Esophagus muscularis mucosa (tissue), 4 donors: ENCODE measurements around the gene ESR2.

Experiments
- CTCF ChIP-seq, 3 experiments: fragments of 200-600 bp in 2 of 3; fragments of 450-650 bp in 1 of 3; sonication (generic) in 2 of 3; IDR thresholded peaks; one replicate each; pipeline ENCODE4 v1.5.1; 2017 to 2019; ENCODE audit warnings: antibody characterized with exemption in 3 of 3, mild to moderate bottlenecking in 2 of 3, moderate library complexity in 1 of 3
- EP300 ChIP-seq: sonication (generic); formaldehyde crosslinking; IDR thresholded peaks from one replicate; pipeline ENCODE4 v1.6.1; 2017; ENCODE audit warnings: antibody characterized with exemption
- POLR2A ChIP-seq: fragments of 450-650 bp; IDR thresholded peaks from one replicate; pipeline ENCODE4 v1.6.1; 2017; ENCODE audit warnings: antibody characterized with exemption, moderate library complexity, mild to moderate bottlenecking, low read depth
- POLR2AphosphoS5 ChIP-seq, 2 donors: sonication (generic); formaldehyde crosslinking; IDR thresholded peaks; one replicate each; pipeline ENCODE4 v1.6.1; 2017; ENCODE audit warnings: antibody characterized with exemption in 2 of 2

- no peak for TF ChIP-seq POLR2A
- TF ChIP-seq EP300 = no peak
- TF ChIP-seq CTCF (IDR thresholded peaks at IDR 0.05) = no peak
- TF ChIP-seq POLR2AphosphoS5 (IDR thresholded peaks at IDR 0.05) = no peak
These were observed 205.6 kb downstream of the ESR2 start for GRCh38 chr14:64088647-64088964.
